Activated CD4-positive, CD25-positive, alpha-beta regulatory T cell (primary cell): Measurements from ENCODE around the gene KLHL25.
"Not testable (repeated sequence)": the region's sequence is repeated elsewhere in the genome, so short reads cannot be mapped to it uniquely, and the experiment has no call there.

Experiments used
- DNase-seq, 4 experiments: peaks; one replicate each; lab custom pipeline; 2025; lab: John Stamatoyannopoulos, UW

The KLHL25 gene

DNA sequence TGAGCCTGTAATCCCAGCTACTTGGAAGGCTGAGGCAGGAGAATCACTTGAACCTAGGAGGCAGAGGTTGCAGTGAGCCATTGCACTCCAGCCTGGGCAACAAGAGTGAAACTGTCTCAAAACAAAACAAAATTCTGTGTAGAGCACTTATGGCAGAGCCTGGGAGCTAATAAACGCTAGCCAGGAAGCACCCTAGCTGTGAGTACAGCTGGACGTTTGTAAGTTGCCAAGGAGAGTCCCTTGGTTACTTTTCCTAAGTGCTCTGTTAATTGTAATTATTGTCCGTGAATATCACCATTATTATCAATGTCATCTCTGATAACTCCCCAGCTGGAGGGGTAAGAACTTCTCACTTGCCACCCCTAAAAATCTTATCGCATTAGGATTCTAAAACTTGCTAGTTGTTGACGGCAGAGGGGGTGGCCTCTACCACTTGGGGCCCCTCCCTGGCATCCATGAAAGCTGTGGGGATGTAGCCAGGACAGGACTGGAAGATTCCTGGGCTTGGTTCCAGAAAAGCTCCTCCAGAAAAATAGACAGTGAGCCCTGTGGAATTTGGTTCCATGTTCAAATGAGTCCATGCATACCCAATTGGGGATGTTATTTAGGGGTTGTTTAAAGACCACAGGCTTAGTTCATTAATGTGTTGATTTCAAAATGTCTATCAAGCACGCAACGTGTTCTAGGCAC lies 9.9 kb upstream of the KLHL25 start:
- no peak for DNase-seq

DNA sequence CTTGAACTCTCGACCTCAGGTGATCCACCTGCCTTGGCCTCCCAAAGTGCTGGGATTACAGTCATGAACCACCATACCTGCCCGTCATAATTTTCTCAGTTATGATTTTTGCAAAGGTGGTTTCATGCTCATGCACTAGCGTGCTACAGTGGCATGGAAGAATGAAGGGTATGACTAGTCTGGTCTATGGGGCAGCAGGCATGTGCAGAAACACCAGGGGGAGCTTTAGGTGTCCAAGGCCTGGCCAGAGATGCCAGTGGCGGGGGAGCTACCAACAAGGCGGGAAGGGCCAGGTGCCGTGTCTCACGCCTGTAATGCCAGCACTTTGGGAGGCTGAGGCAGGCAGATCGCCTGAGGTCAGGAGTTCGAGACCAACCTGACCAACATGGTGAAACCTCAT lies 7.9 kb upstream of the KLHL25 start:
- not testable (repeated sequence) for DNase-seq

DNA sequence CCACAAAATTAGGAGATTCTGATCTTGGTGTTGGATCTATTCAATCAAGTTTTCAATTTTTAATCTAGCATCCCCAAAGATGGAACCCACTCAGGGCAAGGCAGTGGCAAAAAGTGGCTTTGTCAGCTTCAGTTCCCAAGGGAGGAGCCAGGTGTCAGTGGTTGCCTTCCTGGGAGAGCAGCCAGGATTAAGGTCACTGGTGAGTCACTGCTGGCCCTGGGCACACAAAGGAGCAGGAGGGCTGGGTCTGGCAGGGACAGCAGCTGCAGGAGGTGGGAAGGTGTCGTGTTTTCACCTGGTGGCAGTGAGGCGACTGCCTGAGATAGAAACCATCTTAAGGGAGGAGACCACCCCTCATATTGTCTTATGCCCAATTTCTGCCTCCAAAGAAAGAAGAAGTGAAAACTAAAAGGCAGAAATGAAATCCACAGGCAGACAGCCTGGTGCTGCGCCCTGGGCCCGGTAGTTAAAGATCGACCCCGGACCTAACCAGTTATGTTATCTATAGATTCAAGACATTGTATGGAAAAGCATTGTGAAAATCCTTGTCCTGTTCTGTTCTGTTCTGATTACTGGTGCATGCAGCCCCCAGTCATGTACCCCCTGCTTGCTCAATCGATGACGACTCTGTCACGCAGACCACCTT lies 5.9 kb upstream of the KLHL25 start:
- DNase-seq, result no peak

DNA sequence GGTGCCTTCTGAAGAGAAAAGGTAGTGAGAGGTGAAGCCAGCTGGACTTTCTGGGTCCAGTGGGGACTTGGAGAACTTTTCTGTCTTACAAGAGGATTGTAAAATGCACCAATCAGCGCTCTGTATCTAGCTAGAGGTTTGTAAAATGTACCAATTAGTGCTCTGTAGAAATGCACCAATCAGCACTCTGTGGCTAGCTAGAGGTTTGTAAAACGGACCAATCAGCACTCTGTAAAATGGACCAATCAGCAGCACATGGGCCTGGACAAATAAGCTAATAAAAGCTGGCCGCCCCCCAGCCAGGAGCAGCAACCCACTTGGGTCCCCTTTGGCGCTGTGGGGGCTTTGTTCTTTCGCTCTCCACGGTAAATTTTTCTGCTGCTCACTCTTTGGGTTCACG lies 1.6 kb upstream of the KLHL25 start:
- DNase-seq, result not testable (repeated sequence)

DNA sequence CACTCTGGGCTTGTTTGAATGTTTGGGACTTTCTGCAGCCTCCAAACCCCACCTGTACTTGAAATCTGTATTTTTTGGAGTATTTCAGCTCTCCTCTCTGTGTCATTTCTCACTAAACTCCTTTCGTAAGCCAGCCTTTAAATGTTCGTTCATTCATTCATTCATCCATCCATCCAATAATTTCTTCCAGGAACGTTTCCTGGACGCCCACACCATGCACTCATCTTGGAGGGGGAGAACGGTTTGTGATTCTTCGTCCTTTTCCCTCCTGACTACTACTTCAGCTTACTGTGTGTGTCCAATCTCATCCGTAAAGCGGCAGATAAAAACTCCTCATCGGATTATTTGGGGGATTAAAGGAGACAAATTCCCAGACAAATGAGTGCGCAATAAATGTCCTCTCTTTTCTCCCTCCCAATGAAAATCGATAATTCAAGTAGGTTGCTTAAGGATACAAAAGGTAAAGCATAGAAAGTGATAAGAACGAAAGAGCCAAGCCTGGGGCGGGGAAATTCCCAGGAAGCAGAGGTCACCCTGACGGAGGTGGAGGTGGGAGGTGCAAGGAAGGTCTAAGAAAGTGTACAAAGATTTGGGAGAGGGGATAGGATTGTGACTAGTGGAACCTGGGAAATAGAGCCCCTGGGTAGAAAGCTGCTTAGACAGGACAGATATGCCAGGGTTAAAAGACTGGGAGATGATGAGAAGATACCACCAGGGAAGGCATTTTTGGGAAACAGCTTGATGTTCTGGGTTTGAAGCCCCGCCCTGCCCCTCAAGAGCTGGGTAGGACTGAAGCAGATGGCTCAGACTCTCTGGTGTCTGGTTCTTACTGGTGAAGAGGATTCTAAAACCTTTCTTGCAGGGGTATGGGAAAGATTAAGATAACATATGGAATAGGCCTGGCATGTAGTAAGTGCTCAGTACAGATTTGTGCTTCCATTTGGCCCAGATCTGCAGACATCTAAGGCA lies 896 bp upstream of the KLHL25 start:
- no peak for DNase-seq

DNA sequence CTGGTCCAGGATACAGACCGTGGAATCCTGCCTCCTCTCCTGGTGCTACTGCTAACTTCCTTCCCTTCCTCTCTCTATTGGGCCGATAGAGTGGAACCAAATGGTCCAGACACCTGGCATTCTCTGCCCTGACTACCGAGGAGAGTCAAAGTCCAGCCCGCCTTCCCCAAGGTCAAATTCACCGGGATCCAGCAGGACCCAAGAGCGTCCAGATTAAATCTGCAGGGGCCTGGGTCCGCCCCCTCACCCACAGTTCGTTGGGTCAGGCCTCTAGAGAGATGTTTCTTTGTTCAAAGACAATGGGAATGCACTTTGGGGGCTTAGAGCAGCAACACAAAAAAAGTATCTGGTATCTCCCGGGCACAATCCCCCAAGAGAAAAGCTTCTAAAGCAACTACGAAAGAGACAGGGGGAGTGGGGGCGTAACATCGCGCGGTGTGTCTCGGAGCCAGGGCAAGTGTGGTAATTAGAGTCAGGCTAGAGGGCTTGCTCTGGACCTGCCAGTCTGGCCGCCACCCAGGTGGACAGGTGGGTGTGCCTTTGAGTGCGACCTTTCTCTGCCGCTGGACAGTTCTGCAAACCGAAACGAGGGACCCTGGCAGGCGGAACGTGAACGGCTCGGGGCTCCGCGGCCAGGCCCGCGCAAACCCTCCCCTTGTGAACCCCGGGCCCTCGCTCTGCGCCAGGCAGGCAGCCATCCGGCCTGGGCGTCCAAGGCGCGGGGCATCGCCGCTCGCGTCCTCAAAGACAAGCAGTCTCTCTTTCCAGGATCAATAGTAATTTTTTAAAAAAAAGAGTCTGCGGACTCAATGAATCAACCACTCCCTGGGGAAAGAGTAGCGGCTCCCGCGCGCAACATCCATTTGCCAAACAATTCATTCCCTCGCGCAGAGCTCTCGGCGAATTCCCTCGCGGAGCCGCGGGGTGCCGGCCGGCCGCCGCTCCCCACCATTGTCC lies 806 bp downstream of the KLHL25 start:
- DNase-seq, result peak in 2 of 4 experiments; percentile 12 to 27

DNA sequence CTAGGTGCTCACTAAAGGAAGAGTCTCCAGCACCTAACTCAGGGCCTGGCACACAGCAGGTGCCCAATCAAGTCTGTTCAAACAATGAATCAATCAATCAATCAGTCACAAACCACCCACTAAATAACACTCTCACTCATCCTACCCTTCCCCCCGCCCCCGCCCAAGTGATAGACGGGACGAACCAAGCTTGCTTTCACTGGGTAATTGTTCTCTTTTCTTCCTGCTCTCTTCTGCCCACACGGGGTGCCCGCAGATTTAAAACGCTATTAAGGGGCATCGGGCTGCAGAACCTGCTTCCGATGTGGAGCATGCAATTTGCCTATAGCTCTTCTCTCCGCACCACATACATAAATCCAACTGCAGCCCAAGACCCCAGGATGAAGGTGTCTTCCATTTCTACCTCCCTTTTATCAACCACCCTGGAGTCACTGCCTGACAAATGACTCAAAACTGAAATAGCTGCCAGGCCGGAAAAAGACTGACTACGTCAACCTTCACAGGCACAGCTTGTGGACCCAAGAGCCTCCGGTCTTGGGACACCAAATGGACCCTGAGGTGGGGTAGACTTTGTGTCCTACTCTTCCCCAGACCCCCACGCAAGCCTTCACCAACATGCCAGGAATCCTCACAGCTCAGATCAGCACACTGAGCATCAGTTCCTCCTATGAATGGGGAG lies 1.7 kb downstream of the KLHL25 start:
- no peak for DNase-seq

DNA sequence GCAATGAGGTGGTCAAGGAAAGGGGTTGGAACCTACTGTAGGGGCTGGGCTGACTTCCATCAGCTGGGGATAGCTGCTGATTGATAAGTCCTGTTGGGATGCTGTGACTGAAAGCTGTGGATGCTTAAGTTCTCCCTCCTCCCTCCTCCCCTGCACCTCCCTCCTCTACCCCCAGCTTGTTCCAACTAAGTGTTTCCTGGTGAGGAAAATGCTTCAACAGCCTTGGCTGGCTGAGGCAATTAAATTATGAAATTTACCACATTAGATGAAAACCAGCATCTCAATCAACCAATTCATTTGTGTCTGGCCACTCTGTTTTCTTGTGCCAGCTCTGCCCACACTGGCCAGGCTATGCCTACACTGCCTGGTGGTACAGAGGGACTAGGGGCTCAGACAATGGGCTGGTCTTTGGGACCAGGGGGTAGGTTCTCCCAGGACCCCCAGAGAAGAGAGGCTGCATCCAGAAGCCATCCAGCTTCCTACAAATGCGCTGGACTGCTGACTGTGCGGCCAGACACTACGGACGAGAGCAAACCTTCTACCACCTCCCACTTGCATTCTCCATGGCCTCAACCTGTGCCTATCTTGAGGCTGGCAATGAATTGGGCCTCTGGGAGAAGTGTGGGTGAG lies 2.5 kb downstream of the KLHL25 start:
- no peak for DNase-seq

DNA sequence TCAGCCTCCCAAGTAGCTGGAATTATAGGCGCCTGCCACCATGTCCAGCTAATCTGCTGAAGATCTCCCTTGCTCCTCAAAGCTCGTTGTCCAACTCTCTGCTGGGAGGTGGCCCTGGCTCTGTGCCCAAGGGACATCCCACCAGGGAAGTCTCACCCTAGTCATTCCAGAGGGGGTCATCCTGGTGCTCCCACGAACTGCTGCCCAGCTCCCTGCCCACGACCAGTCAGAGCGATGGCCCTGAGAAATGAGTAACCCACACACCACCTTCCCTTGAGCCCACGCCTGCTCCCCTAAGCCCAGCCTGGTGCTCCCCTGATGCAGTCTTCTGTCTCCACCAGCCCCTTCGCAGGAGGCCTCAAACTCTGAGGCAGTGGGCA lies 5.2 kb downstream of the KLHL25 start:
- no peak for DNase-seq

DNA sequence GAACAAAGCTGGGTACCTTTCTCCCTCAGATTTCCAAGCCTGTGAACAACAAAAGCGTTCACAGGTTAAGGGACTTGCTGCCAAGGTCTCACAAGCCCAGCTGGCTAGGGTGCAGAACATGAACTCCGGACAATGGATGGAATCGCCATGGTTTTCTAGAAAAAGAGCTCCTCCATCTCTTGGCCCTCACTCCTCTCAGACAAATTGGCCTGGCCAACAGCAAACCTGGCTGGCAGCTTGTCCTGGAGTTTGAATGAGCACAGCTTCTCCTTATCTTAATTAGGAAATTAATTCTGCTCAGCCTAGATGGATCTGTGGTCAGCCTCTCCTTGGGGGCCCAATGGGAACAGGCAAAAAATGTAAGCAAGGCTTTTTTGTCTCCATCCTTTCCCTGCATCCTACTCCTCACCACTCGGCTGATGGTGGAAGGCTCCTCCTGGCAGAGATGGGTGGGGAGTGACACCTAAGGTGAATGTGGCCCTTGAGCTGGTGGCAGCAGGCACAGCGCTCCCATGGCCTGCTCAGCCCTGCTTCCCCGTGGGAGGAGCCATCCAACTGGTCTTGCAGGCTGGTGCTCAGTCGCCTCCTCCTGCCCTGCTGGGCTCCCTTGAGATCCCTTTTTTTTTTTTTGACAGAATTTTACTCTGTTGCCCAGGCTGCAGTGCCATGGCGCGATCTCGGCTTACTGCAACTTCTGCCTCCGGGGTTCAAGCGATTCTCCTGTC lies 5.8 kb downstream of the KLHL25 start:
- DNase-seq, result no peak

DNA sequence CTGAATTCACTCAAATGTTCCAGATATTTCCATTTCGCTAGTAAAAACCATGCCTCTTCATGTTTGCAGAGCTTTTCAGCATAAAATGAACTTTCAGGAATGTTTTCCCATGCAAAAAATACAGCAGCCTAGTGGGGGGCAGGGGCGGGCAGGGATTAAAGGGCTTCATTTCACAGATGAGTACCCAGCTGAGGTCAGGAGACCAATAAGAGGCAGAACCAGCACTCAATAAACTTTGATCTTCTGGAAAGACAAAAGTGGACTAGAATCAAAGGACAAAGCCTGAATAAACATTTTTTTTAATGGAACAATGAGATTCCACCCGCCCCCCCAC lies 8.0 kb downstream of the KLHL25 start:
- no peak for DNase-seq

DNA sequence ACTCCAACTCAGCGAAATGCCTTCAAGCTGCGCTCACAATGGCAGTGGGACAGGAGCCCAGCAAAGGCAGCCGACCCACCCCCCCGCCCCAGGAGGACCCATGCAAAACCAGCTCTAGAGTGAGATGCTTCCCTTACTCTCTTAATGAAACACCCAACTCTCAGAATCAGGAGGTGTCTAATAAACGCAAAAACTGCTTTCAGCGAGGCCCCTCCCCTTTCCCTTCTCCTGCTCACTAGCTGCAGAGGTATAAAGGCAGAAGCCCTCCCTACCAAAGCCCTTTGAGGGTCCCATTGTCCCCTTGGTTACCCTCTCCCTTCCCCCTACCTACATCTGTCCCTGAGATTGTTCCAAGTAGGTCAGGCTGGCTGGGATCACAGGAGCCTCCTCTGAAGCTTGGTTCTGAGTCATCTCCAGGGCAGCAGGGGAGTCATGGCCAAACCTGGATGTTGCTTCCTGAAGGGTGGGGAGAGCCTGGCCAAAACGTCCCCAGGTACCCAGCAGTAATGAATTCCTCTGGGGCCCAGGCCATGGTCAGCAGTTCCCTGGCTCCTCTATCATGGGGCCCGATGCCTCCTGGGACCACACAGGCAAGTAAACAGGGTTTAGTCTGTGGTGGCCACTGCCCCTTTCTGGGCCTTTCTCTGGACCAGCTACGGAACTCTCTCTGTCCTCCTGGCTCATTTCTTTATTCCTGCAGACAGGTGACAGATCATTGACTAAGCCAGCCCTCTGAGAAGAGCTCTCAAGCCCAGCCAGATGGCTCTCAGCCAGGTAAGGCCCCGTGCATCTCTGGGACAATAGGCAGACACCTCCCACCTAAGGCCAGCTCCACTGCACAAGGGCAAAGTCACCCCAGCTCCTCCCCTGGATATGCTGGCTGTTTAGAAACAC lies 8.6 kb downstream of the KLHL25 start:
- DNase-seq, result no peak

DNA sequence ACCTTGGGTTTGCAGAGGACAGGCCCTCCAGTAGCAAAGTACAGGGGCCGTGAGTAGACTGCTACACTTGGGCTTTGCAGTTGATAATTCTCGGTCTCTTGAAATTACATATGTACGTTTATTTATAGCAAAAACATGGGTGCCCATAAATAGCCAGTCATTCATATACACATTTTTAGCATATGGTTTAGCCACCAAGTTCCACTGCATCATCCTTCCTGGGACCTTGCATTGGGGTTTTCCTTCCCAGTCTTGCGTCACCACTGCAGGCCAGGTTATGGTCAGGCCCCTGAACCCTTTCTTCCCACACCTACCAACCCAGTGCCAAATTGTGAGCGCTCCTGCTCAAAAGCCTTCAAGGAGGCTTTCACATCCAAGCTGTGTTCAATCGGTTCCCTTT lies 12.7 kb downstream of the KLHL25 start:
- no peak for DNase-seq

DNA sequence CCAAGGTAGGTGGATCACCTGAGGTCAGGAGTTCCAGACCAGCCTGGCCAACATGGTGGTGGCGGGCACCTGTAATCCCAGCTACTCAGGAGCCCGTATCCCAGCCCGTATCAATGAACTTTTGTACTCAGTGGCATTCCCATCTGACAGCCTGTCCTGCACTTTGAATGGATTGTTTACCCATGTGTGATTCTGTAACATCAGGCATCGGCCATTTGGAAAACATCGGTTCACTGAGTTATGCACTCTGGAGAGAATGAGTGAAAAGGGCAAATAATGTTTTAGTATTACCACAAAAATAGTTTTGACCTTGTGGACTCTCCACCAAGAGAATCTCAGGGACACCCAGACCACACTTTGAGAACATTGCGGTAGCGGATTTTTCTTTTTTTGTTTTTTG lies 13.6 kb downstream of the KLHL25 start:
- DNase-seq, result no peak

DNA sequence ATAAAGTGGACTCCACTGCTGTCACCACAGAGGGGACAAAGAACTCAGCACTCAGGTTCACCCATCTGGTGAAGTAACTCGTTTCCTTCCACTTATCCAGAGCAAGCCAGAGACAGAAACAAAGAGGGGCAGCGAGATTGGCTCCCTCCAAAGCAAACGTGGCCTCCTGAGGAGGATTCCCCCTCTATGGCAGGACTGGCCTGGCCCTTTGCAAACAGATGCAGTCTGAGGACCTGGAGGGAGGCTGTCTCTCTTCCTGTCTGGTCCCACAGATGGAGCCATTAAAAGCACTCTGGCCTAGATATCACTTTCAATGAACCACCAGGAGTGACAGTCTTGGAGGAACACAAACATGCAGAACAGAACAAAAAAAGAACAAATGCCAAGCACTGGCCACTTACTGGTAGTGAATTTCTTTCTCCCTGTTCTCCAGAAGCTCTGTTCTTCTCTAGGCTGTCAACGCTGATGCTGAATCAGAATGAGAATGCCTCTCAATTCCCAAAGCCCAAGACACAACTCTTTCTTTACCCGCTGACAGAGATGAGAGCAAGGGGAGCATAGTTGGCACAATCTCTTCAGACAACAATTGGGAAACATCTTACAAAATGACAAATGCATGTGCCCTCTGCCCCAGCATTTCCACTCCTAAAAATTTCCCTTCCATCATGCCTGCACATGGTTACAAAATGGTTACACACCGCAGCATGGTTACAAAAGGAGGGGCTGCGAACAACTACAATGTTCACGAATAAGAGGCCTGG lies 14.3 kb downstream of the KLHL25 start:
- DNase-seq, result no peak

DNA sequence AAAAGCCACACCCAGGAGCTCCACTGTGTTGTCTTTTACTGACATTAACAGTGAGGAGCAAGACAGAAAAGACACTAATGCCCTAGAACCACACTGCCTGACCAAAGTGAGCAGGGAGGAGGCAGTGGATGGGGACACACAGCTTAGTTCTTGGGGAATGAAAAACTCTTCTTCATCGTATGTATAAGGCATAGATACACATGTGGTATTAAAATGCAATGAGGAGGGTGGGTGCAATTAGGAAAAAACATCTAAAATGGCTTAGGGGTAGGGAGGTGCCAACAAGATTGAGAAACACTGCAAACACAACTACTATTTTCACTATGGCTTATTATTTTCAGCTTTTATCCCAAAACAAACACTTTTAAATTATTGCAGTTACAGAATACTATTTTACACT lies 15.5 kb downstream of the KLHL25 start:
- no peak for DNase-seq

DNA sequence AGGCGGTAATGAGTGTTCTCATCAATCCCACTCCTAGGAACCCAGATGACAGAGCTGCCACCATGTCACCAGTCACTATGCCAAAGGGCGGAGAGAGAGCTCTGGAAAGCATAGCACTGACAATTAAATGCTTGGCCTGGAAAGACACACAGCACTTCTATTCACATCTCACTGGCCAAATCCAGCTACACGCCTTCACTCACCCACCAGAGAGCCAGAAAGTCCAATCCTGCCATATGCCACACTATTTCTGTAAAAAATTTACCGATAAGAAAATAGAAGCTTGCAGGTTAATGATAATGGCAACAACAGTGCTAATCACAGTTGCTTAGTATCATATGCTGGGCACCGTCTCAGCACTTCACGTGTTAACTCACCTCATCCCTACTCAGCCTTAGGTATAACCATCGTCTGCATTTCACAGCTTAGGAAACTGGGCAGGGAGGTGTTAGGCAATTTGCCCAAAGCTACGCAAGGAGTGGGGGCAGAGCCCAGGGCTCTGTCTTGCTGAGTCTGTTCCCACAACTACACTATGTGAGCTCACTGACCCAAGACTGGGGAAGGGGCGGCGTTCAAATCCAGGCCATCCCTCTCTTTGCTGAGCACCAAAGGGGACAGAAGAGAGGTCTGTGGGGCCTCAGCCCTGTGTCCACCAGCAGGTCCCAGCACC lies 16.5 kb downstream of the KLHL25 start:
- DNase-seq, result no peak
